NCI-H2196 (cell line): ENCODE data around the gene TBXT.
"Not testable (repeated sequence)": the region's sequence is repeated elsewhere in the genome, so short reads cannot be mapped to it uniquely, and the experiment has no call there.

Experiments used
- DNase-seq: peaks from one replicate; lab custom pipeline; 2025; ENCODE audit not compliant: unreplicated experiment; lab: John Stamatoyannopoulos, UW

Gene TBXT

DNA sequence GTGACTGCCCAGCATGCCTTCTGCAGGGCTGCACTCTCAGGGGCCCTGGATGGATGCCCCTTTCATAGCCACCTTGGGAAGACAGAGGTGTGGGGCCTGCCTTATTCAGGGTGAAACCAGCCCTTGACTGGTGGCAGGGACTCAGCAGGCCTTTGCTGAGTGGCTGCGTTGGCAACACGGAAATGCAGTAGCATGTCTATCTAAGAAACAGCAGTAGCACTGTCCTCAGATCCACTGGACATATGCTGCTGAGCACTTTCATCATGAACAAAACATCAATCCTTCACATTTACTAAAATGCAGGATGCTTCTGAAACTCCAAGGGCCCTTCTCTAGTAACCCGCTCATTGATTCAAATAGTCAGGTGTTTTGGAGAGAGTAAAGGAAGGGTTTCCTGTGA lies 4.9 kb upstream of the TBXT start:
- DNase-seq = no peak

DNA sequence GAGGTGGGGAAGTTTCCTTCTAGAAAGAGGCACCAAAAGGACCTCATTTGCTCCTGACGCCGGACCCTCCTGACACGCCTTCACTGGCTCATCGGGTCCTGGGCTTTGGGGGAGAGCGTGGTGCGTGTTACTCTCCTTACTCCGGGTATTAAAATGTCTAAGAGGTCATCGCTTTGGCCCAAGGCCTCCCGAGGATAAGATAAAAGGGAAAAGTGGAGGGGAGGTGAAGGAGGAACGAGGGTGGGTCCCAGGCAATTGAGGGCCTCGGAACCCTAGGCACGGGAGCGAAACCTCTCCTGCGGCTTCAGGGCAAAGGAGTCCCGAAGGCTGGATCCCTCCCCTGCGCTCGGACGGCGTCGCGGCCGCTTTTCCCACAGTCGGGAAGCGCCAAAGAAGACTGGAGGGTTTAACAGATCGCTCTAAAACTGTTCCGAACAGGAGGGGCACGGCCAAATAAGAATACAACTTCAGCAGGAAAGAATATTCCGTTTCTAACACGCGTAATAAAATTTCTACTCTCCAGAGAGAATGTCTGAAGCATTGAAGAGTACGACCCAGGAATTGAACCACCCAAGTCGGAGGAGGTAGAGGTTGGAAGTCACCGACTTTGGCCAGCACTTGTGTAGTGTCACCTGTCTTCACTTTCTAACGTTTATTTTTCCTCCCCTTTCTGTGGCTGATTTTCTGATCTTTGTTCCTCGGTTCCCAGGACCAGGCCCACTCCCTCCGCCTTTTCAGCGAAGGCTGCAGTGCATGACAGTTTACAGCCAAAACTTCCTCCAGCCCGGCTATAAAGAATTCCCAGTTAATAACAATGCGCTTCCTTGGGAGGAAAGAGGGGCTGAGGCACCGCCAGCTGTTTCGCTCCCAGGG lies 2.1 kb upstream of the TBXT start:
- DNase-seq = no peak

DNA sequence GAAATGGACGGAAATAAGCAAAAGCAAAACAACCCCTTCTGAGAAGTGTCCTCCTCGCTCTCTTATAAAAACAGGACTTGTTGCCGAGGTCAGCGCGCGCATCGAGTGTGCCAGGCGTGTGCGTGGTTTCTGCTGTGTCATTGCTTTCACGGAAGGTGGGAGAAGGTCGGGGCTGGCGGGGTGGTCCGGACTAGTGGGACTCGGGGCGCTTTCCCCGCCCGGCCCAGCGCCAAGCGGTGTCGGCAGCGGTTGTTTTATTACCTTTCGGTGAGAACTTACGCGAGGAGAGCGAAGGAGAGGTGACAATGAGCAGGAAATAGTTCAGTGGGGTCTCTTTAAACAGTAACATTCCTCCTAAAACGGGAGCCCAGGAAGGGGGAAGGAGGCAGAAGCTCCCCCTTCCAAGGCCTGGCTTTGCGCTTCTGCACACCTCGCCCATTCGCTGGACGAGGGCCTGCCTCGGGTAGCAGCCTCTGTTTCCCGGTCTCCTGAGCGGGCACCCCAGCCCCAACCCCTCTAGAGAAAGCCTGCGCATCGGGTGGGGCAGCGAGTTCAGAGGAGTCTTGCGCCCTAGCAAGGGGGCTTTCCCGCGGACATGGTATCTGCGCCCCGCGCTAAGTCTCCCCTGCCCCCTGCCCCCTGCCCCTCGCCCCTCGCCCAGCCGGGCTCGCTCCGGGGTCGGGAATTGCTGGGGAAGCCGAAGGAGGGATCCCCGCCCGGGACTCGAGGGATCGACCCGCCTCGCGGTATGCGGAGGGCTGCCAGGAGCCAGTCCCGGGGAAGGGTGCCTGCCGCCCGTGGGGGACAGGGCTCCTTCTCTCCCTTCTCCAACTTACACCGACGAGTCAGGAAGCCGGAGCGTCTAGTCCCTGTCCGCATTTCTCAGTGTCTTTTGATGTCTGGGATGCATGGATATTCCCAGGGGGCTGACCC lies 1.2 kb upstream of the TBXT start:
- no peak for DNase-seq

GRCh38 chr6:166167258-166167731 lies 356 bp downstream of the TBXT start:
- no peak for DNase-seq

DNA sequence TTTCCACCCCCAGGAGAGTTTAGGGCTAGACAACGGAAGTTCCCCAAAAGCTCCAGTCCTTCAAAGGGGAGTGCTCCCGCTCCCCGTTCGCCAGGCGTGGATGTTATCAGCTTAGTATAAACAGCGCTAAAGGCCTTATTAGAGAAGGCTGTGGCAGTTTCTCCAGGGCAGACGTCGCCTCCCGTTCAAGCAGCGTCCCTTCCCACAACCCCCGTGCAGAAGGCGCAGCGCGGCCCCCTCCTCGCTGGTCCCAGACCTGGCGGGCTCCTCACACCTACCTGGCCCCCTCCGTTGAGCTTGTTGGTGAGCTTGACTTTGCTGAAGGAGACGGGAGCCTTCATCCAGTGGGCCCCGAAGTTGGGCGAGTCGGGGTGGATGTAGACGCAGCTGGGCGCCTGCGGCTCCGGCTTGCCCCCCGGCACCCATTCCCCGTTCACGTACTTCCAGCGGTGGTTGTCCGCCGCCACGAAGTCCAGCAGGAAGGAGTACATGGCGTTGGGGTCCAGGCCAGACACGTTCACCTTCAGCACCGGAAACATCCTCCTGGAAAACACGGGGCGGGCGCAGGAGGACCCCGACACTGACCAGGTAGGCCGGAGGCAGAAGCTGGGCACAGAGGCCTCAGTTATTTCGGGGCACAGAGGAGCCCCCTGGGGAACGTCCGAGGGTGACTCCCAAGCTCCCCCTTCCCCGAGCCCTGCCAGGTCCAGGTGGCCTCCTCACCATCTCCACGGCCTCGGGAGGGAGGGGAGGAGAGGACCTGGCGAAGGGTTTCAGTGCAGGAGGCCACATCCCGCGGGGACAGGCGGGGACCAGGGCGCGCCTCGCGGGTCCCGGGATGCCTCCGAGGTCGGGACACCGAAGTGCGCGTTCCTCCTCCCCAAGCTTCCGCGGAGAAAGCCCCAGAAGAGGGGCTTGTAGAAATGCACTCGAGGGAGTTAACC lies 1.1 kb downstream of the TBXT start:
- DNase-seq = no peak

- no peak for DNase-seq
Observed at GRCh38 chr6:166165558-166166313, 1.9 kb downstream of the TBXT start.

GRCh38 chr6:166162599-166163342 lies 4.9 kb downstream of the TBXT start:
- no peak for DNase-seq

- DNase-seq = no peak
Observed at GRCh38 chr6:166157930-166158617, 9.6 kb downstream of the TBXT start.

DNA sequence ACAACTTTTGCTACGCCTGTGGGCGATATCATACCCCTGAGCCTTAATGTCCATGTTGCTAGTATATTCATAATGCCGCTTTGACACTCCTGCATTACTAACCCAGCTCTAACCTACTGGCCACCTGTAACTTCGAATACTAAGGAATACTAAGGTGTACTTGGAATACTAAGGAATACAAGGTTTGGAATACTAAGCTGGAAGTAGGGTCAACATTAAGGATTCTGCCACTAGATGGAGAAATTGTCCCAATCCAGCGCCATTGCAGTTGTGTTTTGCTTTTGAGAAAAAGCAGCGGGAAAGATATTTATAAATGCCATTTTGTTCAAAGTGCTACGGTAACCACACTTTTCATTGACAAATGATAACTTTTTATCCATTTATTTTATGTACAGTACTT lies 10.7 kb downstream of the TBXT start:
- no peak for DNase-seq

- DNase-seq = no peak
Observed at GRCh38 chr6:166153966-166154365, 13.7 kb downstream of the TBXT start.

- no peak for DNase-seq
Observed at GRCh38 chr6:166152660-166153059, 15.0 kb downstream of the TBXT start.

DNA sequence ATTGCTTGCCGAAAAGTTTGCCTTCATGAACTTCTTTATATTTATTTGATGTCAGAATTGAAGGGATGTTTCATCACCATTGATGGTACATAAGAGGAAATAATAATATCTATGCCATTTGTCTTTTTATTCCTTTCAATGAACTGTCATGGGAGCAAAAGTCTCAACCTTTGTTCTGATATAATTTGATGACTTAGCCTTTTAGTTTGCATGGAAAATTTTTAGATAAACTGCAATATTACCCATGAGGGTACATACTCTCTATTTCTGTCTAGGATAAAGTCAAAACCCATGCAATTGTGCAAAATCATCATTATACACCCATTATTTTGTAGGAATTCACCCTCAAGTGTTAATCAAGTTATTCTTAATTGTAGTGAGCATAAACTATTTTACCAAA lies 15.9 kb downstream of the TBXT start:
- no peak for DNase-seq

DNA sequence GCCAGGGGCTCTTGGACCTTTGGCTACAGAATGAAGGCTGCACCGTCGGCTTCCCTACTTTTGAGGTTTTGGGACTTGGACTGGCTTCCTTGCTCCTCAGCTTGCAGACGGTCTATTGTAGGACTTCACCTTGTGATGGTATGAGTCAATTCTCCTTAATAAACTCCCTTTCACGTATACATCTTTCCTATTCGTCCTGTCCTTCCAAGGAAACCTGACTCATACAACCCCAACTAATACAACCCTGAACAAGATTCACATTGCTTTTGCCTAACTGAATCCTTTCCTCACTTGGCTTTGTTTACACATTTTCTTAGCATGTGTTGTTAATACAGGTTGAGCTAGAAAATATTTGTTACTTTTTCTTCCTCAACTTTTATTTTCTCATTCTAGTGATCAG lies 21.9 kb downstream of the TBXT start:
- no peak for DNase-seq

DNA sequence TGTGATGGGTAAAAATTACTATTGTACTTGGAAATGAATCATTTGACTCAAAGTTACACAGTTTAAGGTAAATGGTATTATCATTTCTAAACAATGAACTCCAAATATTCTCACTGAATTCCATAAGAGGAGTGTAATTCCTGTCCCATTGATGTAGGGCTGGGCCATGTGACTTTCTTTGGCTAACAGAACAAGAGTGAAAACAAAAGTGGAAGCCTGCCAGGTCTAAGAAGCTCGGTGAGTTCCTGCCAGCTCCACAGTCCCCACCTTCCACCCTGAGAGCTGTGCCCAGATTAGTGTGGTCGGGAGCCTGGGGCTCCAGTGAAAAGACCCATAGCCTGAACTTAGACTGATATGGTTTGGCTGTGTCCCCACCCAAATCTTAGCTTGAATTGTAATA lies 24.6 kb downstream of the TBXT start:
- no peak for DNase-seq

GRCh38 chr6:166127624-166128472 lies 39.8 kb downstream of the TBXT start:
- DNase-seq = no peak

GRCh38 chr6:166123115-166123514 lies 44.5 kb downstream of the TBXT start:
- not testable (repeated sequence) for DNase-seq

DNA sequence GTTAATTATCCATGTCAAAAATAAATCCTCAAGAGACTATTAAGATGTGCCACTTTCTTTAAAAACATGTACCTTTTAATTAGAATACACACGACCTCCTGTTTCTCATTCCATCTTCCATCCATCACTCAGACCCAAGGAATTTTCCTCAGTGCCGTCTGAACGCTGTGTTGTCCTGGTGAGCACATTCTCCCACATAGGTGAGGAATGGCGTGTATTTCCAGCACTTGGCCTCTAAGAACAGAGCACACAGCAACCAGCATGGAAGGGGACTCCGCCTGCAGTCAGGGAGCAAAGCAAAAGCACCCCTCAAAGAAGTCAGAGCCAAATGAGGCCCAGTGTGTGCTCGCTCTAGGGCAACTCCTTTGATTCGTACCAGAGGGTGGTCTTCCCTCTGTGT lies 45.9 kb downstream of the TBXT start:
- no peak for DNase-seq
